HepG2 (cell line): ENCODE measurements around the gene FIZ1. TPM values are rescaled to one million over a fixed set of nuclear protein-coding genes. Genes with fewer than 3 reads are reported as not detected.

Experiments used
- EHMT2 ChIP-seq: fragments of 200-600 bp; sonication (generic); IDR thresholded peaks from 2 replicates; pipeline ENCODE4 v1.7.0; 2017; ENCODE audit warnings: antibody characterized with exemption, low read depth, low read length, borderline replicate concordance
- GFI1 ChIP-seq: sonication (generic); formaldehyde crosslinking; IDR thresholded peaks from 2 replicates; pipeline ENCODE4 v1.5.0; 2020; ENCODE audit warnings: missing genetic modification reagents, mild to moderate bottlenecking, borderline replicate concordance
- HNRNPUL1 ChIP-seq: fragments of 200-400 bp; formaldehyde crosslinking; IDR thresholded peaks from 2 replicates; pipeline ENCODE4 v1.6.1; 2017; ENCODE audit warnings: low read depth, mild to moderate bottlenecking, low read length, moderate library complexity
- IRF2 ChIP-seq: IDR thresholded peaks from 2 replicates; pipeline ENCODE4 v1.6.1; 2018; ENCODE audit warnings: missing genetic modification reagents, missing compliant biosample characterization
- KMT2B ChIP-seq: IDR thresholded peaks from 2 replicates; pipeline ENCODE4 v1.6.1; 2016; ENCODE audit warnings: missing genetic modification reagents, missing compliant biosample characterization
- NFATC3 ChIP-seq: sonication (generic); formaldehyde crosslinking; IDR thresholded peaks from 2 replicates; pipeline ENCODE4 v1.5.1; 2020; ENCODE audit warnings: mild to moderate bottlenecking, missing genetic modification reagents
- ZNF207 ChIP-seq: fragments of 450-650 bp; IDR thresholded peaks from 2 replicates; pipeline ENCODE4 v1.6.1; 2016; ENCODE audit warnings: antibody characterized with exemption, borderline replicate concordance
- polyA plus RNA-seq, 8 experiments: library from polyadenylated mRNA; depleted of rRNA in 3 of 8; stranded (reverse) in 7 of 8; unstranded in 1 of 8; fragments of >200 nt; fragmentation: Illumina TruSeq in 4 of 8; extraction: Trizol in 4 of 8; gene quantifications; 2 replicates each; pipeline versions ENCODE4 v1.2.1 to v1.2.3, GENCODE V29; 2011 to 2016; ENCODE audit warnings: low read depth in 4 of 8, missing spikeins in 1 of 8, mixed read lengths in 1 of 8; ENCODE audit not compliant: insufficient read depth in 1 of 8
- total RNA-seq, 5 experiments: library from RNA; depleted of rRNA; stranded (reverse); fragments of >200 nt; fragmentation: Illumina TruSeq; extraction: Trizol; gene quantifications; 2 replicates each; pipeline ENCODE4 v1.2.3, GENCODE V29; 2016; ENCODE audit warnings: low read depth in 1 of 5
- TF ChIP-seq, protein P1 (sequence below): sonication (generic); formaldehyde crosslinking; IDR thresholded peaks from 2 replicates; pipeline ENCODE4 v1.4.0; 2020; ENCODE audit warnings: mild to moderate bottlenecking, missing genetic modification reagents, borderline replicate concordance
- TF ChIP-seq, protein P2 (sequence below): sonication (generic); formaldehyde crosslinking; IDR thresholded peaks from 2 replicates; pipeline ENCODE4 v1.4.0; 2020; ENCODE audit warnings: missing genetic modification reagents, borderline replicate concordance
- TF ChIP-seq, protein P3 (sequence below): sonication (generic); formaldehyde crosslinking; IDR thresholded peaks from 2 replicates; pipeline ENCODE4 v1.4.0; 2020; ENCODE audit warnings: missing genetic modification reagents, mild to moderate bottlenecking, borderline replicate concordance
- TF ChIP-seq, protein P4 (sequence below), 2 experiments: fragments of 450-650 bp in 1 of 2; sonication (generic) in 1 of 2; formaldehyde crosslinking; IDR thresholded peaks; 2 replicates each; pipeline versions ENCODE4 v1.5.0 to v1.8.0; 2020 to 2022; ENCODE audit warnings: mild to moderate bottlenecking in 1 of 2, missing genetic modification reagents in 1 of 2
- TF ChIP-seq, protein P5 (sequence below): sonication (generic); formaldehyde crosslinking; IDR thresholded peaks from 2 replicates; pipeline ENCODE4 v1.8.0; 2023; ENCODE audit warnings: mild to moderate bottlenecking, missing genetic modification reagents
- TF ChIP-seq, protein P6 (sequence below): sonication (generic); formaldehyde crosslinking; IDR thresholded peaks from 2 replicates; pipeline ENCODE4 v1.5.0; 2020; ENCODE audit warnings: missing genetic modification reagents, mild to moderate bottlenecking, borderline replicate concordance
- TF ChIP-seq, protein P7 (sequence below): sonication (generic); formaldehyde crosslinking; IDR thresholded peaks from 2 replicates; pipeline ENCODE4 v1.4.0; 2020; ENCODE audit warnings: missing genetic modification reagents

The FIZ1 gene
- total and polyA plus RNA-seq, 2 of the 13 experiments (the other 11 are each of a cell fraction or from before 2014, with no cell fraction given): 3.6 to 5.9 TPM

DNA sequence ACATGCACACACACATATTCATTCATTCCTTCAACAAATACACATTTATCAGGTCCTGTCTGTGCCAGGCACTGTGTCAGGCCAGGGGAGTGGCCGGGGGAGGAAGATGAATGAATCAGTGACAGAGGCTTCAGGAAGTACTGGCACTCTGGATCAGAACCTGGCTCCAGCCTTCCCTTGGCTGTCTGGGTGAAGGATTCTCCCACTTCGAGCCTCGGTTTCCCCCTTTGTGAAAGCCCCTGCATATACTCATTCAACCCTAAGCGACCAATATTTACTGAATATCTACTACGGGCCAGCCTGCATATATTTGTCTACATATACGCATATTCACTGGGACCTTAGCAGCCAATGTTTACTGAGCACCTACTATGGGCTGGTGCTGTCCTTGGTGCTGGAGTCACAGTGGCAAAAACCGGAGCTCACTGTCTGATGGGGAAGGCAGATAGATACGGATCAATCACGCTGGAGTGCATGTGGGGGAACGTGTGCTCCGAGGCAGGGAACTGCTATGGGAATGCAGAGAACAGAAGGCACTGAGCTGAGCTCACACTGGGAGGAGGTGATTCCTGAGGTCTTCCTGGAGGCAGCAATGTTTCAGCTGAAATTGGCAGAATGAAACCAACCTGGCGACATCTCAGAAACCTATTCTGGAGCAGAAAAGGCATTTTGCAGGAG lies 18.0 kb downstream of the FIZ1 start (continued):
- TF ChIP-seq, protein P1, sequence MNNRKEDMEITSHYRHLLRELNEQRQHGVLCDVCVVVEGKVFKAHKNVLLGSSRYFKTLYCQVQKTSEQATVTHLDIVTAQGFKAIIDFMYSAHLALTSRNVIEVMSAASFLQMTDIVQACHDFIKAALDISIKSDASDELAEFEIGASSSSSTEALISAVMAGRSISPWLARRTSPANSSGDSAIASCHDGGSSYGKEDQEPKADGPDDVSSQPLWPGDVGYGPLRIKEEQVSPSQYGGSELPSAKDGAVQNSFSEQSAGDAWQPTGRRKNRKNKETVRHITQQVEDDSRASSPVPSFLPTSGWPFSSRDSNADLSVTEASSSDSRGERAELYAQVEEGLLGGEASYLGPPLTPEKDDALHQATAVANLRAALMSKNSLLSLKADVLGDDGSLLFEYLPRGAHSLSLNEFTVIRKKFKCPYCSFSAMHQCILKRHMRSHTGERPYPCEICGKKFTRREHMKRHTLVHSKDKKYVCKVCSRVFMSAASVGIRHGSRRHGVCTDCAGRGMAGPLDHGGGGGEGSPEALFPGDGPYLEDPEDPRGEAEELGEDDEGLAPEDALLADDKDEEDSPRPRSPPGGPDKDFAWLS (CRISPR knock-in tag): no peak
- TF ChIP-seq, protein P2, sequence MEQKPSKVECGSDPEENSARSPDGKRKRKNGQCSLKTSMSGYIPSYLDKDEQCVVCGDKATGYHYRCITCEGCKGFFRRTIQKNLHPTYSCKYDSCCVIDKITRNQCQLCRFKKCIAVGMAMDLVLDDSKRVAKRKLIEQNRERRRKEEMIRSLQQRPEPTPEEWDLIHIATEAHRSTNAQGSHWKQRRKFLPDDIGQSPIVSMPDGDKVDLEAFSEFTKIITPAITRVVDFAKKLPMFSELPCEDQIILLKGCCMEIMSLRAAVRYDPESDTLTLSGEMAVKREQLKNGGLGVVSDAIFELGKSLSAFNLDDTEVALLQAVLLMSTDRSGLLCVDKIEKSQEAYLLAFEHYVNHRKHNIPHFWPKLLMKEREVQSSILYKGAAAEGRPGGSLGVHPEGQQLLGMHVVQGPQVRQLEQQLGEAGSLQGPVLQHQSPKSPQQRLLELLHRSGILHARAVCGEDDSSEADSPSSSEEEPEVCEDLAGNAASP (CRISPR knock-in tag): 0 out of 2 replicates have a peak, but pooled peaks have one; percentile 19
- TF ChIP-seq, protein P3, sequence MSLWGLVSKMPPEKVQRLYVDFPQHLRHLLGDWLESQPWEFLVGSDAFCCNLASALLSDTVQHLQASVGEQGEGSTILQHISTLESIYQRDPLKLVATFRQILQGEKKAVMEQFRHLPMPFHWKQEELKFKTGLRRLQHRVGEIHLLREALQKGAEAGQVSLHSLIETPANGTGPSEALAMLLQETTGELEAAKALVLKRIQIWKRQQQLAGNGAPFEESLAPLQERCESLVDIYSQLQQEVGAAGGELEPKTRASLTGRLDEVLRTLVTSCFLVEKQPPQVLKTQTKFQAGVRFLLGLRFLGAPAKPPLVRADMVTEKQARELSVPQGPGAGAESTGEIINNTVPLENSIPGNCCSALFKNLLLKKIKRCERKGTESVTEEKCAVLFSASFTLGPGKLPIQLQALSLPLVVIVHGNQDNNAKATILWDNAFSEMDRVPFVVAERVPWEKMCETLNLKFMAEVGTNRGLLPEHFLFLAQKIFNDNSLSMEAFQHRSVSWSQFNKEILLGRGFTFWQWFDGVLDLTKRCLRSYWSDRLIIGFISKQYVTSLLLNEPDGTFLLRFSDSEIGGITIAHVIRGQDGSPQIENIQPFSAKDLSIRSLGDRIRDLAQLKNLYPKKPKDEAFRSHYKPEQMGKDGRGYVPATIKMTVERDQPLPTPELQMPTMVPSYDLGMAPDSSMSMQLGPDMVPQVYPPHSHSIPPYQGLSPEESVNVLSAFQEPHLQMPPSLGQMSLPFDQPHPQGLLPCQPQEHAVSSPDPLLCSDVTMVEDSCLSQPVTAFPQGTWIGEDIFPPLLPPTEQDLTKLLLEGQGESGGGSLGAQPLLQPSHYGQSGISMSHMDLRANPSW (CRISPR knock-in tag): no peak
- TF ChIP-seq NFATC3 (CRISPR knock-in tag): no peak
- TF ChIP-seq, protein P4, sequence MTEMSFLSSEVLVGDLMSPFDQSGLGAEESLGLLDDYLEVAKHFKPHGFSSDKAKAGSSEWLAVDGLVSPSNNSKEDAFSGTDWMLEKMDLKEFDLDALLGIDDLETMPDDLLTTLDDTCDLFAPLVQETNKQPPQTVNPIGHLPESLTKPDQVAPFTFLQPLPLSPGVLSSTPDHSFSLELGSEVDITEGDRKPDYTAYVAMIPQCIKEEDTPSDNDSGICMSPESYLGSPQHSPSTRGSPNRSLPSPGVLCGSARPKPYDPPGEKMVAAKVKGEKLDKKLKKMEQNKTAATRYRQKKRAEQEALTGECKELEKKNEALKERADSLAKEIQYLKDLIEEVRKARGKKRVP (CRISPR knock-in tag; IDR thresholded peaks at IDR 0.05): peak in 1 of 2 experiments; percentile 47; a peak in 2 of 4 replicates
- TF ChIP-seq, protein P5, sequence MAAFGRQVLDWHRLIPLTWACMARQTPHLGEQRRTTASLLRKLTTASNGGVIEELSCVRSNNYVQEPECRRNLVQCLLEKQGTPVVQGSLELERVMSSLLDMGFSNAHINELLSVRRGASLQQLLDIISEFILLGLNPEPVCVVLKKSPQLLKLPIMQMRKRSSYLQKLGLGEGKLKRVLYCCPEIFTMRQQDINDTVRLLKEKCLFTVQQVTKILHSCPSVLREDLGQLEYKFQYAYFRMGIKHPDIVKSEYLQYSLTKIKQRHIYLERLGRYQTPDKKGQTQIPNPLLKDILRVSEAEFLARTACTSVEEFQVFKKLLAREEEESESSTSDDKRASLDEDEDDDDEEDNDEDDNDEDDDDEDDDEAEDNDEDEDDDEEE: no peak
- TF ChIP-seq ZNF207: no peak
- no peak for TF ChIP-seq GFI1 (CRISPR knock-in tag)
- TF ChIP-seq KMT2B: no peak
- peak; percentile 65; the same call in 1 of the 2 replicates for TF ChIP-seq EHMT2
- TF ChIP-seq, protein P6, sequence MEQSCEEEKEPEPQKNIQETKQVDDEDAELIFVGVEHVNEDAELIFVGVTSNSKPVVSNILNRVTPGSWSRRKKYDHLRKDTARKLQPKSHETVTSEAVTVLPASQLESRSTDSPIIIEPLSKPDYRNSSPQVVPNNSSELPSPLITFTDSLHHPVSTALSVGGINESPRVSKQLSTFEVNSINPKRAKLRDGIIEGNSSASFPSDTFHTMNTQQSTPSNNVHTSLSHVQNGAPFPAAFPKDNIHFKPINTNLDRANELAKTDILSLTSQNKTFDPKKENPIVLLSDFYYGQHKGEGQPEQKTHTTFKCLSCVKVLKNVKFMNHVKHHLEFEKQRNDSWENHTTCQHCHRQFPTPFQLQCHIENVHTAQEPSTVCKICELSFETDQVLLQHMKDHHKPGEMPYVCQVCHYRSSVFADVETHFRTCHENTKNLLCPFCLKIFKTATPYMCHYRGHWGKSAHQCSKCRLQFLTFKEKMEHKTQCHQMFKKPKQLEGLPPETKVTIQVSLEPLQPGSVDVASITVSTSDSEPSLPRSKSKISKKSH (CRISPR knock-in tag): no peak
- TF ChIP-seq IRF2 (CRISPR knock-in tag): peak; percentile 69; the same call in 1 of the 2 replicates
- TF ChIP-seq, protein P7, sequence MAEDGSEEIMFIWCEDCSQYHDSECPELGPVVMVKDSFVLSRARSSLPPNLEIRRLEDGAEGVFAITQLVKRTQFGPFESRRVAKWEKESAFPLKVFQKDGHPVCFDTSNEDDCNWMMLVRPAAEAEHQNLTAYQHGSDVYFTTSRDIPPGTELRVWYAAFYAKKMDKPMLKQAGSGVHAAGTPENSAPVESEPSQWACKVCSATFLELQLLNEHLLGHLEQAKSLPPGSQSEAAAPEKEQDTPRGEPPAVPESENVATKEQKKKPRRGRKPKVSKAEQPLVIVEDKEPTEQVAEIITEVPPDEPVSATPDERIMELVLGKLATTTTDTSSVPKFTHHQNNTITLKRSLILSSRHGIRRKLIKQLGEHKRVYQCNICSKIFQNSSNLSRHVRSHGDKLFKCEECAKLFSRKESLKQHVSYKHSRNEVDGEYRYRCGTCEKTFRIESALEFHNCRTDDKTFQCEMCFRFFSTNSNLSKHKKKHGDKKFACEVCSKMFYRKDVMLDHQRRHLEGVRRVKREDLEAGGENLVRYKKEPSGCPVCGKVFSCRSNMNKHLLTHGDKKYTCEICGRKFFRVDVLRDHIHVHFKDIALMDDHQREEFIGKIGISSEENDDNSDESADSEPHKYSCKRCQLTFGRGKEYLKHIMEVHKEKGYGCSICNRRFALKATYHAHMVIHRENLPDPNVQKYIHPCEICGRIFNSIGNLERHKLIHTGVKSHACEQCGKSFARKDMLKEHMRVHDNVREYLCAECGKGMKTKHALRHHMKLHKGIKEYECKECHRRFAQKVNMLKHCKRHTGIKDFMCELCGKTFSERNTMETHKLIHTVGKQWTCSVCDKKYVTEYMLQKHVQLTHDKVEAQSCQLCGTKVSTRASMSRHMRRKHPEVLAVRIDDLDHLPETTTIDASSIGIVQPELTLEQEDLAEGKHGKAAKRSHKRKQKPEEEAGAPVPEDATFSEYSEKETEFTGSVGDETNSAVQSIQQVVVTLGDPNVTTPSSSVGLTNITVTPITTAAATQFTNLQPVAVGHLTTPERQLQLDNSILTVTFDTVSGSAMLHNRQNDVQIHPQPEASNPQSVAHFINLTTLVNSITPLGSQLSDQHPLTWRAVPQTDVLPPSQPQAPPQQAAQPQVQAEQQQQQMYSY (CRISPR knock-in tag): no peak; the same call in 1 of the 2 replicates
- no peak for TF ChIP-seq HNRNPUL1
